Activated CD4-positive, CD25-positive, alpha-beta regulatory T cell treated with anti-CD3 and anti-CD28 coated beads, Interleukin-2, amount 50 U/mL, for 24 hours (primary cell): ENCODE measurements around the gene ARHGAP30.
"Not testable (repeated sequence)": the region's sequence is repeated elsewhere in the genome, so short reads cannot be mapped to it uniquely, and the experiment has no call there.

Experiments
- ATAC-seq, 2 donors: fragments of 150-1000 bp; cut with Tn5 transposase; one replicate each; pipeline ENCODE4 v1.10.0; 2021; ENCODE audit warnings: mild to moderate bottlenecking in 1 of 2, moderate library complexity in 1 of 2

Gene ARHGAP30

DNA sequence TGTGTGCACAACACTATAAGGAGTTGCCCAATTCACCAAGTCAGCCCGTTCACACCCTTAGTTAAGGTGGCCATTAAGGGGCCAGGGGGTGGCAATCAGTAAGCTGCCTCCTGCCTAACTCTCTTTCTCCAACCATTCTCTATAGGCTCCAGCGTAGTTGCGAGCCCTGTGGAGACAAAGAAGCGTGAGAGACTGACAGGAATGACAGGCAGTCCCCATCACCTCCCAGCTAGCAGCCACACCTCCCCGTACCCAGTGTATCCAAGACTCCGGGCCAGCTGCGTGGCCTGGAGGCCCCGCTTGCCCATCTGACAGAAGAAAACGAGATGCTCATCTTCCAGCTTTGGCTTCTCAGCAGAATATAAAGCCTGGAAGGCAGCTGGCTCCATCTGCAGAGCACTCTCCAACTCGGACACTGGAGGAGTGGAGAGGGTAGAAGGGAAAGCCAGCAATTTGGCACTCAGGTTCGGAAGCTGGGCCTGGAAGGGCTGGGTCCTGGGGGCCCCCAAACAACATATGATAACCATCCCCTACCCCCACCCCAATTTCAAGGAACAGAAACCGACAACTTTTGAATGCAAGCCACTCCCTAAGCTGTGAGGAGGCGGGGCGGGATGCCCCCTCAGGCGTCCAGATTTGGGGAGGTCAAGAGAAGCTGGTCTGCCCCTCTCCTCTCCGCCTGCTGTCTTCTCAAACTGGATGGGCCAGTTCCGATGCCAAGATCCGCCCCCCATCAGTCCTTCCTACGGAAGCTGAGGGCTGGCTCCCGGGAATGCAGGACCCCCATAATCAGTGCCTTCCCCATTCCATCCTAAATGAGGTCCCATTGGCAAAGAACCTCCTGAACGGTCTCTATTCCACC is 31.8 kb downstream of the ARHGAP30 start:
- no peak for ATAC-seq

DNA sequence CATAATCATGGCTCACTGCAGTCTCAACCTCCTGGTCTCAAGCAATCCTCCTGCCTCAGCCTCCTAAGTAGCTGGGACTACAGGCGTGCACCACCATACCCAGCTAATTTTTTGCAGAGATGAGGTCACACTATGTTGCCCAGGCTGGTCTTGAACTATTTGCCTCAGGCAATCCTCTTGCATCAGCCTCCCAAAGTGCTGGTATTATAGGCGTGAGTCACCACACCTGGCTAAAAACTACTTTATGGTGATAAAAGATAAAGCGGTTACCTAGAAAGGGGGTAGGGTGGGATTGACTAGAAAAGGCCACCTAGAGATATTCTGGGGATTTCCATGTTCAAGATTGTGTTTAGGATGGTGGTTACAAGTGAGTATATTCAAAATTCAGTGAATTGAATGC is 35.9 kb downstream of the ARHGAP30 start:
- ATAC-seq: peak; percentile 56 to 60

DNA sequence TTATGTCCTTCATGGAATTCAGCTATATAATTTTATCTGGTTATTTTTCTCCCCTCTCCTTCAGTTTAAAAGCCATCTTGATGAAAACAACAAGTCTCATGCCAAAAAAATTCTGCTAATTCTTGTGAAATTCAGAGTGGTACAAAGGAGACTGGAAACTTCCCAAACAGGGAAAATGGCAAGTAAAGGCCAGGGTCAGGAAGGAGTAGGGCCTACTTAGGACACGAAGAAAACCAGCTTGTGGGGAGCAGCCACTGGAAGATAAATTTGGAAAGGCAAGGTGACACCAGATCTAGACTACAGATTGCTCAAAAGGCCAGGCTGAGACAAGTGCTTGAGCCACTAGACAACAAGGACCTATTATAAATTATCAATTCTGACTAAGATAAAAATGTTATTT is 37.3 kb downstream of the ARHGAP30 start:
- ATAC-seq: no peak

DNA sequence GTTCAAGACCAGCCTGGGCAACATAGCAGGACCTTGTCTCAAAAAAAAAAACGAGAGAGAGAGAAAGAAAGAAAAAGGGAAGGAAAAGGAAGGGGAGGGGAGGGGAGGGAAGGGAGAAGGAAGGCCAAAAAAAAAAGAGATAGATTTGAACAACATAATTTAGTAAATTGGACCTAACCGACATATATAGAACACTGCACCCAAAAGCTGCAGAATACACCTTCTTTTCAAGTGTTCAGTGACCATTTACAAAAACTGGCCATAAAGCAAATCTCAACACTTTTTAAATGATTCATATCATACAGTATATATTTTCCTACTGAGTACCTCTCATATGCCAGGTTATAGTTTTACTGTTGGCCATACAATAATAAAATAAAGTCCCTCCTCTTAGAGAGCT is 37.8 kb downstream of the ARHGAP30 start:
- ATAC-seq: no peak

DNA sequence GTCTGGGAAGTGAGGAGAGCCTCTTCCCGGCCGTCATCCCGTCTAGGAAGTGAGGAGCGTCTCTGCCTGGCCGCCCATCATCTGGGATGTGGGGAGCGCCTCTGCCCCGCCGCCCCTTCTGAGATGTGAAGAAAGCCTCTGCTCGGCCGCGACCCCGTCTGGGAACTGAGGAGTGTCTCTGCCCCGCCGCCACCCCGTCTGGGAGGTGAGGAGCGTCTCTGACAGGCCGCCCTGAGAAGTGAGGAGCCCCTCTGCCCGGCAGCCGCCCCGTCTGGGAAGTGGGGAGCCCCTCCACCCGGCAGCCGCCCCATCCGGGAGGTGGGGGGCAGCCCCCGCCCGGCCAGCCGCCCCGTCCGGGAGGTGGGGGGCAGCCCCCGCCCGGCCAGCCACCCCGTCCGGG is 40.2 kb downstream of the ARHGAP30 start:
- ATAC-seq: not testable (repeated sequence)

DNA sequence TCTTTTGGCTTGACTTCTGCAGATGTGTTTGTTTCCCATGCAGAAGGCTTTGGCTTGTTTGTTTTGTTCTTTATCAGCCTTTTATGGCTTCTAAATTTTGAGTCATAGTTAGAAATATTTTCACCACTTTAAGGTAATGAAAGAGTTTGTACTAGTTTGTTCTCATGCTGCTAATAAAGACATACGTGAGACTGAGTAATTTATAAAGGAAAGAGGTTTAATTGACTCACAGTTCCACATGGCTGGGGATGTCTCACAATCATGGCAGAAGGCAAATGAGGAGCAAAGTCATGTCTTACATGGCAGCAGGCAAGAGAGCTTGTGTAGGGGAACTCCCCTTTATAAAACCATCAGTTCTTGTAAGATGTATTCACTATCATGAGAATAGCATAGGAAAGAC is 42.7 kb downstream of the ARHGAP30 start:
- peak; percentile 82 to 86 for ATAC-seq

DNA sequence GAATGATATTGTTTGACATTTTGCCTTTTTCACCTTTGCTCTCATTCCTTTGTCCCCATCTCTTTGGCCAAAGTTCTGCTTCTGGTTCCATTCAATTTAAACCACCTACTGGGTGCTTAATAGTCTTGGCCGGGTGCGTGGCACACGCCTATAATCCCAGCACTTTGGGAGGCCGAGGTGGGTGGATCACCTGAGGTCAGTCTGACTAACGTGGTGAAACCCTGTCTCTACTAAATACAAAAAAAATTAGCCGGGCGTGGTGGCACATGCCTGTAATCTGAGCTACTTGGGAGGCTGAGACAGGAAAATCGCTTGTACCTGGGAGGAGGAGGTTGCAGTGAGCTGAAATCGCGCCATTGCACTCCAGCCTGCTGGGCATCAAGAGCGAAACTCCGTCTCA is 47.3 kb downstream of the ARHGAP30 start:
- not testable (repeated sequence) for ATAC-seq

DNA sequence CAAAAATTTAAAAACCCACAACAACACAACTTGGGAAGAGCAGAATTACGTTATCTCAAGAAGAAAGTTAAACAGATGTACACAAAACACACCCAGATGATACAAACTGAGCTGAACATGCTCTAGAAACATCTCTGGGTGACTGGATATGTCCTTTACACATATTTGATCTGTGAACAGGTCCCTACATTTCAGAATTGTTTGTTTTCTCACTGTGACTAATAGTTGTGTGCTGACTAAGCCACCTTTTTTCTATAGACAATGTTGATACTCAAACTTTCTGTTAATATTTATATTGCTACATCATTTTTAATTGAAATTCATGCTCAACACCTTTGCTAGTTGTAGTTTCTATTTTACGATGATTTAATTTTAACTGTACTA is 47.7 kb downstream of the ARHGAP30 start:
- peak; percentile 51 to 62 for ATAC-seq

DNA sequence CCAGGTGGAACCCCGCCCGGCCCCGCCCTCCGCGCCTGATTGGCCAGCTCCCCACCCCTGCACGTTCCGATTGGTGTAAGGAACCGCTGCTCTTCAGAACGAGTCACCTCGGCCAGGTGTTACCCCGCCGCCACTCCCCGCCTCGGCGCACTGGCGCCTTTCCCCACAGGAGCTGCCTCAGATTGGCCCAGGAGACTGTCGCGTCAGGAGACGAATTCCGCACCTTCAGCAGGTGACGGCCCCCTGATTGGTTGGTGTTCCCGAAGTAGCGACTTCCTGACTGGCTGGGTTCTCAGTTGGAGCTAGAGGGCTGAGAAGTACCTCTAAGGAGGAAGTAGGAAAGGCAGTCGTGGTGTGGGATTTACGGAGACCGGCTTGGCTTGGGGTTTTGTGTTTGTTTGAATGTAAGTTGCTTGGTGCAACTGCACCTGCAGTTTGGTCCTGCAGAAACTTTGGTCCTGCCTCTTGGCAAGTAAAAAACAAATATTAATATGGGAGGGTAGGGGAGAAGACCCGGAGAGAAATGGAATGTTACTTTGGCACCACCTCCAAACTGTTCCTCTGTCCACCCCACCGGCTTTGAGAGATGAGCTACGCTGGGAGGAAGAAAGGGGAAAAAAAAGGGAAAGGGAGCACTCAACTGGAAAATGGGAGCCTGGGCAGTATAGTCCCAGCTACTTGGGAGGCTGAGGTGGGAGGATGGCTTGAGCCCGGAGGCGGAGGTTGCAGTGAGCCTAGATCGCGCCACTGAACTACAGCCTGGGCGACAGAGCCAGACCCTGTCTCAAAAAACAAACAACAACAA is 48.3 kb downstream of the ARHGAP30 start:
- ATAC-seq: peak; percentile 87 to 91

DNA sequence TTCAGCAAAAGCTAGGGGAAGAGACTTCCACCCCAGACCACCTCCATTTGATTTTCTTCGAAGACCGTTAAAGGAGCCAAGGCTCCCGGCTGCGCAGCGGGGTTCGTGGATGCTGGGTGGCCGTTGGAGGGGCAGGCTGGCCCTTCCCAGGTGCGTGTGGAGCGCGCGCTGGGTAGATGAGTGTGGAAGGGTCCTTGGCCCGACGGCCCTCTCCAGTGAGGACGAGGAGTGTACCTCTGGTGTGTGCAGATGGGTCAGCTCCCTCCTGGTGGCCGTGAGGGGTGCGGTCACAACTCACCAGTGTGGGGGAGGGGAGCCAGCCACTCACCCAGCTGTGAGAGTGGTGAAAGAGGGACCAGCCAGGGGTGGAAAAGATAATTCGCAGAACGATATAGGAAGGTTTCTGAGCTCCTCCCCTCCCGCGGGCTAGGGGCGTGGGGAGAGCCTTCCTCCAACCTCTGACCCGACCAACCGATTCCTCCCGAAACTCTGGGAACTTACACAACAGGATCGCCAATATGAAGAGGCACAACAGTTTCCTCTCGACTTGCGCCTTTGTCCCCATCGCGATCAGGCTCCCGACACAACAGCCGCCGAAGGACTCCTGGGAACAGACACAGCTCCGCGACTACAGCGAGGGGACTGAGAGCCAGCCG is 49.1 kb downstream of the ARHGAP30 start, which contains the start of gene F11R:
F11R (minus strand) TSS at position 644 of the 656 bp plus-strand sequence; CDS start at position 565, 79 bp downstream.
- ATAC-seq: peak; percentile 5 to 32

DNA sequence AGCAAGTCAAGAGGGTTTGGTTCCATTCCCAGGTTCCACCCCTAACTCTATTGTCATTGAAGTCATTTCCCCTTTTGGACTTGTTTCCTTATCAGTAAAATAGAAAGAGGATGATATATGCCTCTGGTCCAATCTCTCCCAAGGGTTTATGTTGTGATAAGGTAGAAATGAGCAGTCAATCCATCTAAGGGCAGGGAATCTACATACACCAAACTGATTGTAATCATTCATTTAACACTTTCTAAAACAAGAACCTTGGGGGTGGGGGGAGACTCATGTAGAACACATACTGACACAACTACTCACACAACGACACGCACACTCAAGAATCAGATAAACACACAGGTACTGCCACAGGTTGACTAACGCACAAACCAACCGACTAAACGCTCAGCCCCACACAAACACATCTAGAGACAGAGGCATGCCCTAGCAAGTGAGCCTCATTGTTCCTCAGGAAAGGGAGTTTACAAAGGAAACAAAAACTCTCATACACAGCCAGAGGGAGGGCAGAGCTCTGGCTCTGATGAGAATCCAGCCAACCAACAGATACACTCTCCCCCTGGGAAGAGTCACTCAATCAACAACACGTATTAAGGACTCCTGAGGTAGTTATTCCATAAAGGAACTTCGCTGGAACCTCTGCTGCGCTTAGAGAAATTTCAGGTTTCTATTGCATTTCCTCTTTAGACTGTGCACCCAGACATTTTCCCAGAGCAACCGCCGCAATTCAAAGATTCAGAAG is 49.8 kb downstream of the ARHGAP30 start:
- no peak for ATAC-seq

DNA sequence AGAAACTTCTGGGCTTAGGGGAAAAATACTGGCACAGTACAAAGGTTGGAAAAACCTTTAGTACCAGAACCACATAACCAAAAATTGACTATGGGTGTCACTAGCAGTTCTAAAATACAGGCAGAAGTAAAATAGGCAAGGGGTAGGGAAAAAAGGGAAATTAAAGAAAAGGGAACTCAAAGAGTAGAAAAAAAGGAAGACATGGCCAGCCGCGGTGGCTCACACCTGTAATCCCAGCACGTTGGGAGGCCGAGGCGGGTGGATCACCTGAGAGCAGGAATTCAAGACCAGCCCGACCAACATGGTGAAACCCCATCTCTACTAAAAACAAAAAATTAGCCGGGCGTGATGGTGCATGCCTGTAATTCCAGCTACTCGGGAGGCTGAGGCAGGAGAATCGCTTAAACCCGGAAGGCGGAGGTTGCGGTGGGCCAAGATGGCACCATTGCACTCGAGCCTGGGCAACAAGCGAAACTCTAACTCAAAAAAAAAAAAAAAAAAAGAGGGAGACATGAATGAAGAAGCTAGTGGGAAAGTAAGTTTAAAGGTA is 50.5 kb downstream of the ARHGAP30 start:
- ATAC-seq: not testable (repeated sequence)

DNA sequence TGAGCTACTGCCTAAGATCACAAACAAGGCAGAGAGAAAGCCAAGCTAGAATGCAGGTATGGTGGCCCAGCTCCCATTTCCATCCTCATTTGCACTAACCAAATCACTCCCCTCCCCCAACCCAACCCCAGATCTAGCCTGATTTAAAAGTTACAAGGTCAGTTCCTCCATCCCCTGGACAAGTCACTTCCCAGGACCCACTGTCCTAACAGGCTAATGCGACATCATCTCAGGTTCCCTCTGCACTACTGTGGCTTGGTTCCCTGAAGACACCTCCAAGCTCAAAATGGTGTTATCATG is 51.1 kb downstream of the ARHGAP30 start:
- no peak for ATAC-seq

DNA sequence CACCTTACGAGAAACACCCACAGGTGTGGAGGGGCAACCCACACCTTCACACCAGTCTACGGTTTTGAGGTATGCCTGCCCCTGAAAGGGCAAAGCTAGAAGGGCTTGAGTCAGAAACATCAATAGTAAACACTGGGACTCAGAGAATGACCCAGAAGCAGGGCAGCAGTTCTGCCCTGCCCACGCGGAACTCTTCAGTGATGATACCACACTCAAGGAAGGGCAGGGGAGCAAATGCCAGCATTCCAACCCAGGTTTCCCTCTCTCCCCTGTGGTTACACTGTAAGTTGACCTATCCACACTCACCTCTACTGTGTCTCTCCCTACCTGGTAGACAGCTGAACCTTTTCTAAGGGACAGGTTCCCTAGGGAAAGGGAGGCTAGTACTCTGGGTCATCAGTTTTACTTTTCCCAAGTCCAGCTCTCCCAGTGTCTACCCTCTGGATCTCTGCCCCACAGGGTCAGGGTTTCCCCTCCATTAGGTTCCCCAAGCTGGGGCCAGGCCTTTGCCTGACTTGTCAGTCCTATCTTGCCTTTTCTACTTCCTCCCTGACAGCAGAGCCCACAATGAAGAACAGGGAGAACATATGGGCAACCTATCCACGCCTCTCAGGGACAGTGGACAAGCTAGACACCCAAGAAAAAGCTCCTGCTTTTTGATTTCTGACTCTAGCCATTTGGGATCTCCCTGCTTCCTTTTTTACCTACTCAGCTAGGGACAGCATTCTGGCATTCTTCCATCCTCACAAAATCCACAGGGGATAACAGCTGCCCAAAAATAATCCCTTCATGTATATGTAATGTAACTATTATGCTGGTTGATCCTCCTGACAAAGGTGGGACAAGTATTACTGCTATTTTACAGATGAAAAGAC is 51.7 kb downstream of the ARHGAP30 start:
- ATAC-seq: no peak

DNA sequence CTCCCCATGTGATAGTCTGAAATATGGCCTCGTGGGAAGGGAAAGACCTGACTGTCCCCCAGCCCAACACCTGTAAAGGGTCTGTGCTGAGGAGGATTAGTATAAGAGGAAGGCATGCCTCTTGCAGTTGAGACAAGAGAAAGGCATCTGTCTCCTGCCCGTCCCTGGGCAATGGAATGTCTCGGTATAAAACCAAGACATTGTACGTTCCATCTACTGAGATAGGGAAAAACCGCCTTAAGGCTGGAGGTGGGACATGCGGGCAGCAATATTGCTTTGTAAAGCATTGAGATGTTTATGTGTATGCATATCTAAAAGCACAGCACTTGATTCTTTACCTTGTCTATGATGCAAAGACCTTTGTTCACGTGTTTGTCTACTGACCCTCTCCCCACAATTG is 52.5 kb downstream of the ARHGAP30 start:
- ATAC-seq: not testable (repeated sequence)

DNA sequence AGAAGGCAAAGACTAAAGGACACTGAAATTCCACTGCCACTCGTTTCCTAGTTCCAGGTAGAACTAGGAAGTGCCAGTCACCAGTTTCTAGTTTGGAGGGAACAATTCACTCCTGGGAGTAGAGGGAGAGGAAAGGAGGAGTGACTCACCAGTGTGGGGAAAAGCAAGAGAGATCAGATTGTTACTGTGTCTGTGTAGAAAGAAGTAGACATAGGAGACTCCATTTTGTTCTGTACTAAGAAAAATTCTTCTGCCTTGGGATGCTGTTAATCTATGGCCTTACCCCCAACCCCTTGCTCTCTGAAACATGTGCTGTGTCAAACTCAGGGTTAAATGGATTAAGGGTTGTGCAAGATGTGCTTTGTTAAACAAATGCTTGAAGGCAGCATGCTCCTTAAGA is 53.0 kb downstream of the ARHGAP30 start:
- ATAC-seq: not testable (repeated sequence)

DNA sequence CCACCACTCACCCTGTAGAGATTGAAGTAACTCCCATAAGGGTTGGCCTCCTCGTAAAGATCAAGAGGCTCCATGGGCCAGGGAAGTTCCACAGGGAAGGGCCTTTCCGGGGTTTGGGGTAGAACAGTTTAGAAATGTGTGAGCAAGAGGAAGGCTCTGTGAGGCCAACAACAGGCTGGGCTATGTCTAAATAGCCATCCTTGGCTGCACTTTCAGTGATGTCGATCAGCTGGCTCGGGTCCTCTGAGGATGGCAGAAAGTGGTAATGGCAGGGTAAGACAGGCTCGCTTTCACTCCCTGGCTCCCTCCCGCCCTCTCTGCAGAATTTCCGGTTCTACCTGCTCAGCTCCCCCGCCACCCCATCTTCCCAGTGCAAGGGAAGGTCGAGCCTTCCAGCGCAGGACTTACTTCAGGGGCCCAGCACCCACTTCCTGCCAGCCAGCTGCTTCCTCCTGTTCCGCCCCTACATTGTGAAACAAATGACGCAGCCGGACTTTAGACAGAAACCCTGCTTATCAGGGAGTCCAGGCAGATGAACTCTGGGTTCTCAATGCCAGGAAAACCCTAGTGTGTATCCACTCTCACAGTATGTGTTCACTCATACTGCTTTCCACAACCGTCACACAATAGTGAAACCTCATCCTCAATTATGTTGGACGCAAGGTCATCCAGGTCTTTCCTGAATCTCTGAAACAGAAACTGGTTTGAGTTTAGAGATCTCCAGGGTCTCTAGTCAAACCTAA is 56.0 kb downstream of the ARHGAP30 start:
- ATAC-seq: peak; percentile 72 to 73

DNA sequence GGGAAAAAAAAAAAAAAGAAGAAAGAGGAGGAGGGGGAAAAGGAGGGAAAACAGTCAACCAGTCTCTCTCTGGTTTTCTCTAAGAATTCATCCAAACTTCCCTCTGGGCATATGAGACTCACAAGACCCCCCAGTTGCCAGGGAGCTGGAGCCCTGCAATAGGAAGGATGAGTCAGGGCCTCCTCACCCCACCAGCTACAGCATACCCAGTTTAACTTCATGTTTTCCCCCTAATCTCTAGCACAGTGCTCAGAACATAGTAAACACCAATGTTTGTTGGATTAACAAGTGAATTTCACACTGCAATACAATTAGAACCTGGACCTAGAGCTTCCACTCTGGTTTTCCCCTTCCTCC is 56.6 kb downstream of the ARHGAP30 start:
- peak; percentile 33 to 37 for ATAC-seq

DNA sequence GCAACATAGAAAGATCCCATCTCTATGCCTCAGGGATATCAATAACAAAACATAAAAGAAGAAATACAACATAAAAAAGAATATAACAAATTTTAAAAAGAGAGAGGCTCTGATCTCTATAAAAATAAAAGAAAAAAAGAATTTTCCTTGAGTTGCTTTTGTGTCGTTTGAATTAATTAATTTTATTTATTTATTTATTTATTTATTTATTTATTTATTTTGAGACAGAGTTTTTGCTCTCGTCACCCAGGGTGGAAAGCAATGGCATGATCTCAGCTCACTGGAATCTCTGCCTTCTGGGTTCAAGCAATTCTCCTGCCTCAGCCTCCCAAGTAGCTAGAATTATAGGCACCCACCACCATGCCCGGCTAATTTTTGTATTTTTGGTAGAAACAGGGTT is 57.3 kb downstream of the ARHGAP30 start:
- no peak for ATAC-seq

DNA sequence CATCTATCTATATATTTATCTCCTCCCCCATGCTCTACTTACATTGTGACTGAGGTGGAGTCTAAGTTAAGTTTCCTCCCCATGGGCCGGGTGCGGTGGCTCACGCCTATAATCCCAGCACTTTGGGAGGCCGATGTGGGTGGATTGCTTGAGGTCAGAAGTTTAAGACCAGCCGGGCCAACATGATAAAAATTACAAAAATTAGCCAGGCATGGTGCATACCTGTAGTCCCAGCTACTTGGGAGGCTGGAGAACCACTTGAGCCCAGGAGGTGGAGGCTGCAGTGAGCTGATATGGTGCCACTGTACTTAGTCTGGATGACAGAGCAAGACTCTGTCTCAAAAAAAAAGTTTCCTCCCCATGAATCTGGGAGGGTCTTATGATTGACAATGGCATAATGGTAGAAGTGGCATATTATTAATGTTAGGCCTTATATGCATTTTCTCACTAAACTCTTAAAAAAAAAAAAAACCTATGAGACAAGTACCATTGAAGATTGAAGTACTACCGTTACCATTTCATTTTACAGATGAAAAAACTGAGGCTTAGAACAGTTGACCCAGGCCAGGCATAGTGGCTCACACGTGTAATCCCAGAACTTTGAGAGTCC is 60.0 kb downstream of the ARHGAP30 start:
- ATAC-seq: no peak
